HG03575 (cell line): ENCODE measurements around the gene SEPTIN12.

ENCODE experiments used
- ATAC-seq: cut with Tn5 transposase; IDR thresholded peaks from one replicate; pipeline ENCODE4 v1.9.1; 2021; ENCODE audit not compliant: unreplicated experiment, insufficient number of reproducible peaks, low FRiP score; ENCODE audit errors: extremely low read depth

Gene SEPTIN12

DNA sequence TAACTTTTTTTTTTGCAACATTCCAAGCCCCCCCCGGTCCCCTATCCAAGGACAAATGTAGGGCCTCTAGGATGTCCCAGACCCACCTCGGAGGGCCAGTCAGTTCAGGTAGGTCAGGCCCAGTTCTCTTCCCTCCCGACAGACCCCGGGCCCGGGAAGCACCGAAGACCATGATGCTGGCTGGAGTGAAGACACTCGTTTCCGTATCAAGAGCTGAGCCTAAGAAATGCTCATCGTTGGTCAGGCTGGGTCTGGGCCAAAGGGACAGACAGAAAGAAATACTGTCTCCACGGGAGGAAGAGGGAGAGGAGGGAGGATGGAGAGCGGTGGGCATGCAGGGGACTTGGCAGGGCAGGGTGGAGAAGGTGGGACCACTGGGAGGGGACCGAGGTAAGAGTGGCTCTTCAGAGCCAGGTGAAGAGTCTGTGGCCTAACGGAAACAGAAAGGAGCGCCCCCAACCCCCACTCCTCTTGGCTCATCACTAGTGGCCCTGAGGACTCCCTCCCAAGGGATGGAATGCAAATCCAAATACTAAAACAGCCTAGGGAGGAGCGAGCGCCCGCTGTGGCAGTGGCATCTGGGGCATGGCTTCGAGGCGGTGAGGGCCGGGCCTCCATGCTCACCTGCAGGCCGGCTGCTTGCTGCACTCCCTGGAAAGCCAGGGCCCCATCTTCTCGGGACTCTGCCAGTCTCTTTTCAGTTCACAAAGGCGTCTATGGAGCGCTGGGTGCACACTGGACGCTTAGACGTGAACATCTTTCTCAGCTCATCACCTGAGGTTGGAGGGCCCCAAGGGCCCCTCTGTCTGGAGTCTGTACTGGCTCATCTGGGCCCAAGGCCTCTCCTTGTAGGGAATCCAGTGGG is 16.0 kb upstream of the SEPTIN12 start:
- no peak for ATAC-seq

DNA sequence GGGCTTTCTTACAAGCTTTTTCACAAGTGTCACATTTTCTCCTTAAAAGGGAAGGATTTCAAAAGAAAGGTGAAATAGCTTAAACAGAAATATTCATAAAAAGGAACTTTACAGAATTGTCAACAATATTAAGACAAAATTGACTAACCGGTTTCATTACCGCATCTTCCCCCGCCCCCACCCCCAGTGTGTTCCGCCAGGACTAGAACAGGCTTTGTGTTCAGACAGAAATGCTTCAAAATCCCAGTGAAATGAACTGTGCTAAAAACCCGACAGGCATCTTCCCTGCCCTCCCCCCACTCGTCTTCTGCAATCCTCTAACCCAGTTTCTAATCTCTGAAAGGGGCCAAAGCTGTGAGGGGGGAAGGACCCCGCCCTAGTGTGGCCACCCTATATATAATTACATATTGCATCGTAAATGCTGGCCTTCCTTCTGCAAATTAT is 15.3 kb upstream of the SEPTIN12 start:
- no peak for ATAC-seq

DNA sequence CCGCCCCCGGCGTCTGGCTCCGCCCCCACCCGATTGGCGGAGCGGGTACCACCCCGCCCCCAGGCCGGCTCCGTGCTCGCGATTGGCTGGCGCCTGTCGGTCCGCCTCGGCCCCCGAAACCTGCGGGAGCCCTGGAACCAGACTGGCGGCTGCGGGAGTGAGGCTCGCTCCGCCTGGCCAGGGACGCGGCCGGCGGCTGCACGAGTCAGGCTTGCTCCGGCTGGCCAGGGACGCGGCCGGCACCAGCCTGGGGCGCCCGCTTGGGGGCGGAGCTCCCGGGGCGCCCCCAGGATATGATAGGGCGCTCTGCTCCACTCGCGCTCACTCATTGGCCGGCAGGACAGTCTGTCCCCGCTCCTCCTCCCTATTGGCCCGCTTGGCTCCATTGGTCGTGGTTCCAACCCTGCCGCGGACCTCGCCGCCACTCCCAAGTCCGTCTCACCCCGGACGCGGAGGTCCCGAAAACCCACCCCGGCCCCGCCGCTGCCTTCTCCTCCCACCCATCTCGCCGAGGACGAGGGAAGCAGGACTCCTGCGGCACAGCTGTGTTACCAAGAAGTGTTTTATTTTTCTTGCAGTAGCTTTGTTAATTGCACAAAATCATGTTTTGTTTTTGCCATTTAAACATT is 14.6 kb upstream of the SEPTIN12 start:
- ATAC-seq, result peak; percentile 65

DNA sequence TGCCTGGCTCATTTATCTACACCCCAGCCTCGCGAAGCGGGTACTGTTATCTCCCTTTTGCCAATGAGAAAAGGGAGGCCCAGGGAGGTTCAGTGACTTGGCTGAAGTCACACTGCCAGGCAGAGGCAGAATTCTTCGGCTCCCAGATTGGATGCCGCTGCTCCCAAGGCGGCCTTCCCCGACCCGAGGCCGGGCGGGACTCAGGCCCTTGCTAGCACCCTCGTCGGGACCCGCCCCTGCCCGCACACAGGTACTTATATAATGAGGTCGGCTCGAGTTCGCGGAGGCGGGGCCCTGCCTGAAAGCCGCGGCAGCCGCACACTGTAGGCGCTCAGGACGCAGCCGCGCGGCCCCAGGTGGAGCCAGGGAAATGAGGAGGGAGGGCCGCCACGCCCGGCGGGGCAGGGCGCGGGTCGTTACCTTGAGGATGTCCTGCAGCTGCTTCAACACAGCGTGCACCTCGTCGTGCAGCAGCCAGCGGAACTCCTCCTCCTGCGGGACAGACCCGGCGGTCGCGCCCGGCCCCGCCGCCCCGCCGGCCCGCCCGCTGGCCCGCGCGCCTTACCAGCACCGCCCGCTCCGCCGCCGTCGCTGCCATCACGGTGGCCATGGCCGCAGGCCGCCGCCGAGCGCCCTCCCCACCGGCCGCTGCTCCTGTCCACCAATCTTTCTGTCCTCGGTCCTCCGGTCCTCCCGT is 14.0 kb upstream of the SEPTIN12 start, which contains the start of gene ROGDI:
TSS of gene ROGDI (minus strand) at position 672 of the 697 bp plus-strand sequence. CDS start at position 610, 62 bp downstream.
- peak; percentile 27 for ATAC-seq

DNA sequence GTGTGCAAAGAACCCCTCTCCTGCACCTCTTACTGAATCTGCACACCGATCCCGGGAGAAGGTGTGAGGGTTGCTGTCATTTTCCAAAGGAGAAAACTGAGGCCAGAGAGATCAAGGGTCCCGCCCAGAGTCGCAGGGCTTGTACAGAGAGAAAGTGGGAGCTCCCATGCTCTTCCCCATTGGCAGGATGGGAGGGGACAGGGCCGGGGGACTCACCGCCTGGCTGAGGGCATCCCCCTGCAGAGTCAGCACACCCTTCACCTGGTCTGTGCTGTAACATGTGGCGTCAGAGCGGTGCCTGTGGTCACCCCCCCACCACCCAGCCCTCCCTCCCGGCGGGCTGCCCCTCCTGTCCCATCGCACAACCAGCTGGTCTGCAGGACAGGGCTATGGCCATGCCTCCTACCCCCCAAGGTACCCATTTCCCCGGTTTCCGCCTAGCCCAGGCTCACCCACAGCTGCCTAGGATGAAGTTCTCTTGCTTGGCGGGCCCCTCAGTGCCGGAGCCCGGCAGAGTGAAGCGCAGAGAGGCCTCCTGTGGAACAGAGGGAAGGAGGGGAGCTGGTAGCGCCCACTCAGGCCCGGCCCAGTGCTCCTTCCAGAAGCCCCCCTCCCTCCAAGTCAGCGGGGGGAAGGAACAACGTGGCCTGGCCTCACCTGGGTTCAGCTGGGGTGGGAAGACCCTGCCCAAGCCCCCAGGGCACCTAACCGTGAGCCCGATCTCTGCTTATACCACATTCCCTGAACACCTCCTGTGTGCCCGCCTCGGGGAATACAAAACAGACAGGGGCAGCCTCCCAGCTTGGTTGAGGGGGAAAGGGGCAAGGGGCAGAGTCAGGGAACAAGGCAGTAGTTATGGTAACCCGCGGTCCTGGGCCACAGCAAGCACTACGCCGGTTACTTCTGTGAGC is 13.2 kb upstream of the SEPTIN12 start:
- ATAC-seq, result no peak

DNA sequence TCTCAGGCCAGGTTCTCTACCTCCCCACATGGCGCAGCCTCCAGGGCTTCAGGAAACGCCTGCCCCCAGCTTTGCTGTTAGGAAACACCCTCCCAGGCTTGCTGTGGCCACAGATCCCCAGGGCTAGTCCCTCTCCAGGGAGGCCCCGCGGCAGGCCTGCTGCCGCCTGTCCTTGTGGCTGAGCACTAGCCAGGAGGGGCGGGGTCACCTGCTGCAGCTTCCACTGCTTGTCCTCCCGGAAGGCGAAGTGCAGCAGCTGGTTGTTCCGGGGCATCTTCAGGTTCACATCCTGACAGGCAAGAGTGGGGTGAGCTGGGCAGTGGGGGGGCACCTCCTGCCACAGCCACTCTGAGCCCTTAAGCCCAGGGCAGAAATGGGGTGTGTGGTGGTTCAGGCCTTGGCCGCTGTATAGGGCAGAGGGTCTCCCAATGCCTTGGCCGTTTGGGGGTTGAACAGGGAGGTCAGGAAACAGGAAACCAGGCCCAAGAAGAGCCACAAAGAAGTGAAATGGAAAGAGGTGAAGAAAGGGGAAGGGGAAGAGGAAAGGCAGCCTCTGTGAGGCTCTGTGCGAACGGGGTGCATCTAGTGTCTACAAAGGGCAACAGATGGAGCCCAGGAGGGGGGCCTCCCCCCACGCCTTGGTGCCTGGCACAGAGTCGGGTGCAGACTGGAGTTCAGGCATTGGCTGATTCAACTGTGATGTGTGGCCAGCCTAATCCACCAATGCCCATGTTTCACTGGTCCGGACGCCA is 12.3 kb upstream of the SEPTIN12 start:
- no peak for ATAC-seq

DNA sequence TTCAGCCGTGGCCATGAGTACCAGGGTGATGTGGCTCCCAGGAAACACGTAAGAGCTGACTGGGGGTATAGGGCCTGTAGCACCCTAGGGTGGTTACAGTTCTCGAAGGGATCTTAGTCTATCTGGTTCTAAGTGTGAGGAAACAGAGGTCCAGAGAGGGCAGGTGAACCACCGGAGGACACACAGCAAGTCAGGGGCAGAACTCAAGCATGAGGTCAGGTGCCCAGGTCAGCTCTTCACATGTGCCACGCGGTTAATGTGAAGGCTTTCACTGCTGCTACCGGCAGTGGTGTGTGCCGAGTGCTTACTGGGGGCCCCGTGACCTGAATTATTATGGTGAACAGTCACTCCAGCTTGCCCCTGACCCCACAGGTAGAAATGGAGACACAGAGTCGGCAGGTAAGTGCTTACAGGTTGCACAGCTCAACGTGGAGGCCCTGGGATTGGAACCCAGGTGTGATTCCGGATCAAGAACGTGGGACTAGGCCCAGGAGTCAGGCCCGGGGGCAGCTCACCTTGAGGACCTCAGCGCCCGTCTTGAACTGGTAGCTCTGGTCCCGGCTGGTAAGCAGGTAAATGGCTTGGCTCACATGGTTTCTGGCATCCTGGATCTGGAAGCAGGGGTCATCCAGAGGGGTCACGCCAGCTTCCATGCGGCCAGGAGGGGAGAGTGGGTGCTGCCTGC is 11.2 kb upstream of the SEPTIN12 start:
- ATAC-seq, result no peak

DNA sequence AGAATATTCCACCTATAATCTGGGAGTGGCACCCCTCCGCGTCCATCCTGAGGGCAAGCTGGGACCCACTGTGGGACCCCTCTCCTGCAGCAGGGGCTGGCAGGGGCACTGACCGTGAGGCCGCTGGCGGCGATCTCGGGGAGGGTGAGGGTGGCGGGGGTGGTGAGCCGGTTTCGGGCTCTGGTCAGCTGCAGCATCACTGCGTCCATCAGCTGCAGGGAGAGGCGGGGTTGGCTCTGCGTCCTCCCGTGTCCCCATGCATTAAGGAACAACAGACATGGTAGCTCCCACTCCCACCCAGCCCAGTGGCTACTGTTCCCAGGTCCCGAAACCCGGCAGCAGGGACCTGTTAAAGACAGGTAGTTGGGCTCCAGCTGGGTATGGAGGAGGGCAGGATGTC is 10.3 kb upstream of the SEPTIN12 start:
- ATAC-seq, result no peak

DNA sequence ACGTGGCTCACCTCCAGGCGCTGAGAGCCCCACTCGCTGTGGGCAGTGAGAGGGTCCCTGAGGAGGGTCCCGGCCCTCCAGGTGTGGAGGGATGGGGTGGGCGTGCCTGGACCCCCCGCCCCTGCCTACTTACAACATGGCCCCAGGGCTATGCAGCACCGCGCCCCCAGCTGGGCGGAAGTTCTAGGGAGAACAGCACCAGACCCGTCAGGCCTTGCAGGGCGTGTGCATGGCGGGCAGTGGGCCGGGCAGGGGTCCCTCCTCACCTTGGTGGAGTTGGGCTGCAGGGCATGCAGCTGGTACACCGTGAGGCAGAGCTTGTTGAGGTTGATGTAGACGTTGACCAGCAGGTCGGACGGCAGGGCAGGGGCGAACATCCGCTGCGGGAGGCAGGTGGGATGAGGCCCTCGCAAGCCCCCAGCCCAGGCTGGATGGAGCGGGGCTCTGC is 9.7 kb upstream of the SEPTIN12 start:
- ATAC-seq, result no peak

DNA sequence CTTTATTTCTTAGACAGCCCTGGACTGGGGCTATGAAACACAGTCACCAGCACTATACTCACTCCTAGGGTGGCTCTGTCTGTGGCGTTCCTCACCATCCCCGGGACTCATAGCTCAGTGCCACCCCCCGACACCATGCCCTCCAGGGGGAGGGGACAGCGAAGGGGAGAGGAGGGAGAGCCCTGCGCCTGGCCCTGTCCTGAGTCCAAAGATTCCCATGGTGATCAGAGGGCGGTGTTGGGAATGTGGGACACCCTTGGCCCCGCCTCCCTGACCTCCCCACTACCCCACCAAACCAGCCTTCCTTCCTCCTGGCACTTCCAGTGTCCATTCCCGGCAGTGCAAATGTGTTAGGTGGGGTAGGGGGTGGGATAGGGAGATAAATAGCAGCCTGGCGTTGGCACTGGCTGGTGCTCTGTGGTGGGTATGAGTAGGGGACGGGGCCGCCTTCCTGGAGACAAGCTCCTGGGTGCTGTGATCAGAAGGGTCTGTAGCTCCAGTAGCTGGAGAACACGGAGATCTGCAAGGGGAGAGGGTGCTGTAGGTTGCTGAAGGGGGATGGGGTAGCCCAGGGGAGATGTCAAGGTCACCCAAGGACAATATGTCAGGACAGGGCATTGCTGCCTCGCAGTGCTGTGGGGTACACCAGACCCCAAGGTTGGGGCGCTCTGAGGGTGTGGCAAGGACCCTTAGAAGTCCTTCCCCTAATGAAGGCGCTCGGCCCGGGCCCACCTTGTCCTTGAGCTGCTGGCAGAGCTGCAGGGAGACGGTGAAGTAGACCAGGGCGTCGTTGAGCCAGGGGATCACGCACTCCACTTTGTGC is 9.0 kb upstream of the SEPTIN12 start:
- ATAC-seq, result no peak

DNA sequence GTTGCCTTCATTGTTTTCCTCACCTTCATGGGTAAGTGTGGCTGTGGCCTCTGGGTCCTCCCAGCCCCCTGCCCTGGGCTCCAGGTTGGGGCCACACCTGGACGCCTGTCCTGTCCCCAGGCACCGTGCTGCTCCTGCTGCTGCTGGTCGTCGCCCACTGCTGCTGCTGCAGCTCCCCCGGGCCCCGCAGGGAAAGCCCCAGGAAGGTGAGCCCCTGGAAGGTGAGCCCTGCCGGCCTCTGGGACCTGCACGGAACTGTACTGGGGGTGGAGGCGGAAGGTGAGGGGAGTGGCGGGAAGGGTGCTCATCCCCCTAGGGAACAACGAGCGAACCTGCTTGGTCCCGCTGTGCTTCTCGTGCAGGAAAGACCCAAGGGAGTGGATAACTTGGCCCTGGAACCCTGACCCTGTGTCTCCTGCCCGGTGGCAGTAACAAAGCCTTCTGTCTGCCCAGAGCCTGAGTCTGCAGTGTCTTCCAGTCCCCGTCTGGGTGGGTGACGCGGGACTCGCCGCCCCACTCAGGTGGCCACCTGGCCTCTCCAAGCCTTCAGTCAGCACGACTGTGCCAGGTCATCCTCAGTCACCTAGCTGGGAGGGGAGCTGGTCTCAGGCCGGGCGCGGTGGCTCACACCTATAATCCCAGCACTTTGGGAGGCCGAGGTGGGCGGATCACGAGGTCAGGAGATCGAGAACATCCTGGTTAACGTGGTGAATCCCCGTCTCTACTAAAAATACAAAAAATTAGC is 7.9 kb upstream of the SEPTIN12 start:
- no peak for ATAC-seq

DNA sequence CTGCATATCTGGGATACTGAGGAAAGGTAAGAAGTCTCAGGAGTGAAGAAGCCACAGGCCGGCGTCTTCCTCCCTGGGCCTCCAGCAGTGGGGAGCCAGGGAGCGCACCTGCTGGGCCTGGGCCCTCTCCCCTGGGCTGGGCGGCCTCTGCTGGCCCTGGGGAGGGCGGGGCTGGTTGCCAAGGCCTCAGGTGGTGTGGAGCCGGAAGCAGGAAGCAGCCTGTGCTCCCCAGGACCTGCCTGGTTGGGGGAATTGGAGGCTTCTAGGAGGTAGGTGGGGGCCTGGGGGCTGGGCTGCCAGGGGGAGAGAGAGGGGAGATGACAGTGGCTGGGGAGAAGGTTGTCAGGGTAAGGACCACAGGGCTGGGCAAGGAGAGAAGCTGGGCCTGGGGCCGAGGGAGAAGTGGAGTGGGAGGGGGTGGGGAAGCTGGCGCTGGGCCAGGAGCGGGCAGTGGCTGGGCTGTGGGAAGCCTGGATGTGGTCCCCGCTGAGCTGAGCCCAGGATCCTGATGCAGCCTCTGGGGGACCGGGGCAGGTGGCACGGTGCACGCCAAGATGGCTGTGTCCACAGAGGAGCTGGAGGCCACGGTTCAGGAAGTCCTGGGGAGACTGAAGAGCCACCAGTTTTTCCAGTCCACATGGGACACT is 7.2 kb upstream of the SEPTIN12 start, which contains the start of gene SMIM22:
TSS of gene SMIM22 (plus strand) at position 189 of the 647 bp plus-strand sequence. CDS start at position 555, 366 bp downstream.
- ATAC-seq, result no peak

DNA sequence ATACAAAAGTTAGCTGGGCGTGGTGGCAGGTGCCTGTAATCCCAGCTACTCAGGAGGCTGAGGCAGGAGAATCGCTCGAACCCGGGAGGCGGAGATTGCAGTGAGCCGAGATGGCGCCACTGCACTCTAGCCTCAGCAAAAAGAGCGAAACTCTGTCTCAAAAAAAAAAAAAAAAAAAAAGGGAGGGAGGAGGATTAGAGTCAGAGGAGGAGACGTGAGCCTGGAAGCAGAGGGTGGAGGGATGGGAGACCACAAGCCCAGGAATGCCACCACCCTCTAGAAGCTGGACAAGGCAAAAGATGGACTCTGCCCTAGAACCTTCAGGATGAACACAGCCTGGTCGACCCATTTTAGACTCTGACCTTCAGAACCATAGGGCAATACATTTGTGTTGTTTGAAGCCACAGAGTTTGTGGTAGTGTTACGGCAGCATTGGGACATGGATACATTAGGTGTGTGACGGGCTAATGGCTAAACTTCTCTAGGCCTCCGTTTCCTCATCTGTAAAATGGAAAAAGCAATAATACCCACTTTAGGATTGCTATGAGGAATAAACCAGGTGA is 4.9 kb upstream of the SEPTIN12 start:
- ATAC-seq, result no peak

DNA sequence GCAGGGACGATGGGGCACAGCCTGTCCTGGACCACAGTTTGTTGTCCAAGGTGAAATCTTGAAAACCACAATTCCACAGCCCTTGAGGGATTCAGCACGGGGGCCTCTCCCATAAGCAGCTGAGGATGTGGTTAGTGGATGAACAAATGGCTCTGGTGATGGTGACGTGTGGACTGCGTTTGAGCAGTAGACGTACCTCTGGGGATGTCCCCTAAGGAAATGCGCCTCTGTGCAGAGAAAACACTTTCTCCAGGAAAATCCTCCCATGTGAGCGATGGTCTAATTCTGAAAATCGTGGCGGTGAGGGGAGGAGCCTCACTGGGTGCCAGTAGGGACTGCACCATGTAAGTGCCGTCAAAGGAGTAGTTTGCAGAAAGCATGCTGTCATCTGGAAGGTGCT is 2.7 kb upstream of the SEPTIN12 start:
- ATAC-seq, result no peak

DNA sequence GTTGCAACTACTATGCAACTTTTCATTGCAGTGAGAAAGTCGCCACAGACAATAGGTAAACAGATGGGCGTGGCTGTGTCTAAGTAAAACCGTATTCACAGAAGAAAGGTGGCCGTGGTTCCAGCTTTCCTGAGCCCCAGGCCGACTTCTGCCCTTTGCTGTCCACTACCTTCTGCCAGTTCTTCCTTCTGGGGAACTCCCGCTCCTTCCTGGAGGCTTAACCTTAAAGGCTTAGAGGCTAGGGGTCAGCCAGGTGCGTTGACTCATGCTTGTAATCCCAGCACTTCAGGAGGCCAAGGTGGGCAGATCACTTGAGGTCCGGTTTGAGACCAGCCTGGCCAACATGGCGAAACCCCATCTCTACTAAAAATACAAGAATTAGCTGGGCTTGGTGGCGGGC is 2.1 kb upstream of the SEPTIN12 start:
- ATAC-seq, result no peak
